Glomerular endothelial cell (primary cell): ENCODE data around the gene ZNF319. TPM values are rescaled to one million over a fixed set of nuclear protein-coding genes. Genes with fewer than 3 reads are reported as not detected.

Source experiments
- total RNA-seq: library from RNA; depleted of rRNA; stranded (reverse); fragments of >200 nt; gene quantifications from 2 replicates; pipeline ENCODE4 v1.2.3, GENCODE V29; 2015

ZNF319 gene
- total RNA-seq, 1 donor from 2014 or later: 10.8 TPM

Other genes starting within 250 kb of the ZNF319 start
- gene KIFC3, start 198.2 kb downstream of the ZNF319 start, total RNA-seq: 52.2 and 76.7 TPM in 2 replicates
- gene CNGB1, start 29.5 kb downstream of the ZNF319 start, total RNA-seq: not detected in 2 replicates
- 76.5 and 85.7 TPM in 2 replicates for gene USB1, start 735 bp upstream of the ZNF319 start, total RNA-seq
- 41.2 and 60.8 TPM in 2 replicates for gene MMP15, start 25.1 kb upstream of the ZNF319 start, total RNA-seq
- gene CFAP20, start 128.7 kb upstream of the ZNF319 start, total RNA-seq: 58.1 and 71.5 TPM in 2 replicates
- 50.7 and 68.8 TPM in 2 replicates for gene CSNK2A2, start 197.4 kb upstream of the ZNF319 start, total RNA-seq